Pulmonary artery endothelial cell (primary cell): ENCODE measurements around the gene PSMA2. TPM values are rescaled to one million over a fixed set of nuclear protein-coding genes. Genes with fewer than 3 reads are reported as not detected.

Experiments used
- DNase-seq: peaks from one replicate; pipeline ENCODE4 v3.0.0-alpha.2; 2011; ENCODE audit warnings: low read depth, low spot score
- total RNA-seq: library from RNA; depleted of rRNA; stranded (reverse); fragments of >200 nt; gene quantifications from 2 replicates; pipeline ENCODE4 v1.2.3, GENCODE V29; 2014

The PSMA2 gene
- total RNA-seq, 1 donor from 2014 or later: 101 TPM

DNA sequence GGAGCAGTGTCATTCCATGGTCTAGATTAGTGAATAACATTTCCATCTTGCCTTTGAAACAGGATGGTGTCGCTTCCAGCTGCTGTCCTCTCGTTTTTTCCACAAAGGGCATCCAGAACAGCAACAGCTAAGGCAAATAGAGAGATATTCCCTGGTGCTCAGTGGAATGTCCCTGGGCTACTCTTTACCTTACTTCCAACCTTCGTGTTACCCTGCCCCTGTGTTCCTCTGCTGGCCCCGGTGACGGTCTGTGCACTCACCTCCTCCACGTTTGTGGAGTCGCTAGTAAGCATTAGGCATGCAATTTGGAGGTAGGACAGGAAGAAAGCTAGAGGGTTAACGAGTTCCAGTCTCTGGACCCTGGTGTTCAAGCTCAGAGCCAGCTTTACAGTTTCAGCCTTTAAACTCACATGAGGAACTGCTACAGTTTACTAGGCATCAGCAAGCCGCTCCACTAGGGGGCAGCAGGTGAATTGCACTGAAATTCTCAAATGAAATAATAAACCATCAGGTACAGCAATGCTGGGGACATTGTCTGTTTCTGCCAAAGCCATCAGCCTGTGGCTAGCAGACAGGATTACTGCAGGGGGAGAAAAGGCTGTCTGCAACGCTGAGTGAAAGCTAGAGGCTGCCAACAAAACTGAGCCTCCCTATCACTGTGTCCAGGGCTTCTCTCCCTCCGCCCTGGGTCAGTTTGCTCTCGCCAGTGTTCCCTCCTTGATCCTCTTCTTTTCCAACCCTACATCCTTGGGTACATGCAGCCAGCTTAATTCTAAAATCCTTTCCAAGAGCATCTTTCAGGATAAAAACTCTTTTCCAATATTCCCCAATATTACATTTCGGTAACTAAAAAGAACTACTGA lies 9.2 kb upstream of the PSMA2 start:
- peak; percentile 44 for DNase-seq

DNA sequence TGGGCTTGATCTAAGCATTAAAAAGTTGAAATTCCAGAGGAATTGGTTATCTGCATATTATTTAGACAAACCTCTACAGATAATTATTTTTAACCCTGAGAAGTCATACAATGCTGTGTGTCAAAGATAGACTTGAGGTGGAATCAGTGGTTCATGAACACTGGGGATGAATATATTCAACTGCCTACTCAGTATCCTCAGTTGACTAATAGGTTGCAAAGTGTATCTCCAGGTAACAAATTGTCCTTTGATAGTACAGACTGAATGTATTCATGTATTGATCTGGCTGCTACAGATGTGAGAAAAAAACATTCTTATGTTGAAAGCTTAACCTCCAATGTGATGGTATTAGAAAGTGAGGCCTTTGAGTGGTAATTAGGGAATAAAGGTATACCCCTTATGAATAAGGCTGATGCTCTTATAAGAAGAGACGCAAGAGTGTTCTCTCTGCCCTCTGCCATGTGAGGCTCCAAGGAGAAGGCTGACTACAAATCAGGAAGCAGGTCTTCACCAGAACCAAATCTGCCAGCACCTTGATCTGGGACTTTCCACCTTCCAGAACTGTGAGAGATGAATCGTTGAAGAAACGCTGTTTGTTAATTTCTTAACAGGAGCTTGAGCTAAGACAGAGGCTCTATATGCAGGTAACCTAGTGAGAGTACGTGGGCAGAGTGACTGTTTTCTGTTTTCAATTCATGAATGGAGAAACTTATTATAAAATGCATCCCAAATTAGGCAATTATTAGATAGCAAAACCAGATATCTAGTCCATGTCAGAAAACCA lies 7.7 kb upstream of the PSMA2 start:
- no peak for DNase-seq

DNA sequence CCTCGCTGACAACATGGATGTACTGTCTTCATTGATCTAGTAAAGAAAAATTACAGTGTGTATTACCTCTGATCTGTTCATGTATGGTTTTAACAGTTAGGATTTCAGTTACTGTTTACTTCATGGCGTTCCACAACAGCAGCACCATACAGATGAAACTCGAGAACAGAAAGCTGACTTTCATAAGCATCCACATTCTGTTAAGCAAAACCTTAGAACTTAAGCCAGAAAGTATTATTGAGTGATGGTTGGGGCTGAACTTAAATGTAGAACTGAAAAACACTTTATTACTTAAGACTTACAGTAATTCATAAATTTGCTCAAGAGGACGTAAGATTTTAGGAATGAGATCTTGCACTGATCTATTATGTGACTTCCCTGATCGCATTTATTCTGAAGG lies 3.9 kb upstream of the PSMA2 start:
- DNase-seq: no peak

DNA sequence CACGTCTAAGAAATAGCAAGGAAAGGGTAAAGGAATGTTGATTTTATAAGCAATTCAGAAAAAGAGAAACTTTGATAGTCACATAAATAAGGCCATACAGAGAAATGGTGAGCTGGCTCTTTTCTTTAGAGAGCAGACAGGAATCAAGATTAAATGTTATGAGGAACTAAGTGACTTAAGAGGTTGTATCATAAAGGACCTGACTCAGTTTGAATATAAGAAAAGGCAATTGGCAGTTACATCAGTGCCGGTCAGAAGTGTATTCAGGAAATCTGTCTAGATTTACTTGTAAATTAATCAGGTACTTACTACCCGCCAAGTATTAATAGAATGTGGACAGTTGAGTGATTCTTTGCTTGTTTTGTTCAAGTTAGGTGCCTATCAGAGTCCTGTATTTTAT lies 2.3 kb upstream of the PSMA2 start:
- DNase-seq: no peak

DNA sequence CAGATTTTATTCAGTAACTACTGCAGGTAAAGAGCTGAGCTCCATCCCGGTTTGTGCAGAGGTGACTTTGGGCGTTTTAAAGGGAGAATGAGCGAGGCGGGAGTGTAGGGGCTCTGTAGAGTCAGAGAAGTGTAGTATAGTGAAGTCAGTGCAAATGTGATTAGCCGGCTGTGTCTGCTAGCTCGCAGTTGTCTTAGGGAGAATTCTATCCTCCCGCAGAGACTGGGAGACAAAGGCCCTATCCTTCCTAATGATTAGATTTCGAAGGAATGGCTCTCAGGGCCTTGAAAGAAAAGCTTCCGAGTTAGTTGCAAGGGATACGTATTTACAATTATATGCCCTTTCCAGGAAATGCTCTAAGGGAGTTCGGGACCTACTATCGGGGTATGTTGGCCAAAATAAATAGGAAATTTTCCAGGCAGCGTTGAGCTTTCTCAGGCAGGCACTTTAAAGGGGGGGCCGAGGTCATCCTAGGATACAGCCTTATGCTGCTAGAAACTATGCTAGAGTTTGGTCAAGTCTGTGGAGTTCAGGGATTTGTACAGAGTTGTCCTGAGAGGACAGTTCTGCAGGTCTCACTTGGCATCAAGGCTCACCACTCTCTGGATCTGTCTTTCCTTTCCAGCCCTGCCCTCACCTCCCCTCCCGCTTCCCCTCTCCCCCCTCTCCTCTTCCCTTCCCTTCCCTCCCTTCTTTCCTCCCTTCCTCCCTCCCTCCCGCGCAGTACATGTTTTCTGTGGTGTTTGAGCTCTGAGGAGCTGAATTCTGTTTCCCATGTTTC lies 1.0 kb upstream of the PSMA2 start:
- DNase-seq: no peak

DNA sequence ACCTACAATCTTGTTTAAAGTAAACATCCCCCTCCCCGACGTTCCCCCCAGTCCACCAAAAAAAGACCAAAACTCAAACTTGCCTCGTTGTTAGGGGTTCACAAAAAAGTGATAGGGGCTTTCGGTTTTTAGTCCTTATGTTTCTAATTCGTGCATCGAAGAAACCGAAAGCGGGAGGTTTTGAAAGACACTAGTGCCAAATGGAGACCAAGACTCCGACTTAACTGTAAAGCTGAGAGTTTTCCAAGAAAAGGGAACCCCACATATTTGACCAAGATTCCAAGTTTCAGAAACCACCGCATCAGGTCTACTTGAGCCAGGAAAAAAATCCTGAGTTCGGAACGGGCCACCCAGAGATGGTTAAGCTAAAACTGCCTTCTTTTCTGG lies 534 bp downstream of the PSMA2 start:
- no peak for DNase-seq

DNA sequence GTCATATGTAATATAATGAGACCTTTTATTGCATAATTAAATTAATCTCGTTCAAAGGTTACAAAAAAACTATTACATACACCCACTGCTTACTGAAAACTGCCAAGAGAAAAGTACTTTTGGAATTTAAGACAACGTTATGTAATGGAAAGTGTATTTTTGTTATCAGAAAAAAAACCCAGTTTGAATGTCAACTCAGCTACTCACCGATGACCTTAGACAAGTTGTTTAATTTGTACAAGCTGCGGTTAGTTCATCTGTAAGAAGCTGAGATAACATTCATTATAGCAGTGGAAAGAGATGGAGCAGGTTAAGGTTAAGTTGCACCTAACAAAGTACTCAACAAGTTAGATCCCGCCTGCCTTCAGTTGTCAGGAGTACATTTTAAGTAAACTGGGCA lies 1.1 kb downstream of the PSMA2 start:
- DNase-seq: no peak

DNA sequence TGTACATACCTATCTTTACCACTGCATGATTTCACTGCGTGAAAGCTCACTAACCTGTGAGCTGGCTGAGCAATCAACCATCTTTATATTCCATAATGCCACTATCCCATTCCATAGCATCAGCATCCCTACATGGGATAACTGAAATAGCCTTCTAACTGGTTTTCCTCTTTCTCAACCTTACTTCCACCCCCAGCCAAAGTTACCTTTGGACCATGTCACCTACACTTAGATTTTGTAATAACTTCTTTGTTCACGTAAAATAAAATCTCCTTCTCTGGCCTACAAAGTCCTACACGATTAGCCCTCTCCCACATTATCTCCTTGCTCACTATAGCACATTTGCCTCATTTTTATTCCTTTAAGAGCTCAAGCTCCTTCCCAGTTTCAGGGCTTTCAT lies 2.5 kb downstream of the PSMA2 start:
- no peak for DNase-seq

DNA sequence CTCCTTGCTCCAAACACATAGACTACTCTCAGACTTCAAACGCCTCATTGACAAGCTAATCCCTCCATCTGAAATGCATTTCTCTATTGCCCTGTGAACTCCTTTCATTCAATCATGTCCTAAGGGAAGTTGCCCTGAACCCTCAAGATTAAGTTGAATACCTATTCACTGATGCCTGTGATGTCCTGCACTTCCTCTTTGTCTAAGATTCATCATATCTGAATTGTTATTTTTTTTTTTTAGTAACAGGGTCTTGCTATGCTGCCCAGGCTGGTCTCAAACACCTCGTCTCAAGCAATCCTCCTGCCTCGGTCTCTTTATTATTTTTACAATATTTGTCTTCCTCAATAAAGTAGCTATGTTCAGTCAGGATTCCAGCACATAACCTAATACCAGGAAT lies 3.2 kb downstream of the PSMA2 start:
- DNase-seq: no peak

DNA sequence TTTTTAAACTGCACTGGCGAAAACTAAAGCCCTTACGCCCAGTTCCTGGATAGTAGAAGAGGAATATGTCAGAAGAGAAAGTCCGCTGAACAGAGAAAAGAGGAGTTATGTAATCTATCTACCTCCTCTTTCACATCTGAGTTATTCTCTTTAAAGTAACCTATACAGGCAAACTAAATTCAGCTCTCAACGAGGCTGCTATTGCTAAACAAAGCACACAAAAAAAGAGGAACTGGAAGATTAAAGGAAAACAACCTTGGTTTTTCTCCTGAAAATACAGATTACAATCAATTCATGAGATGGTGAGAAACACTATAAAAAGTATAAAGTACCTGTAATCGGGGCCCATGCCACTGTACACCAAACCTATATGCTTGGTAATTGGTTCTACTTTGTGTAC lies 5.8 kb downstream of the PSMA2 start:
- no peak for DNase-seq

DNA sequence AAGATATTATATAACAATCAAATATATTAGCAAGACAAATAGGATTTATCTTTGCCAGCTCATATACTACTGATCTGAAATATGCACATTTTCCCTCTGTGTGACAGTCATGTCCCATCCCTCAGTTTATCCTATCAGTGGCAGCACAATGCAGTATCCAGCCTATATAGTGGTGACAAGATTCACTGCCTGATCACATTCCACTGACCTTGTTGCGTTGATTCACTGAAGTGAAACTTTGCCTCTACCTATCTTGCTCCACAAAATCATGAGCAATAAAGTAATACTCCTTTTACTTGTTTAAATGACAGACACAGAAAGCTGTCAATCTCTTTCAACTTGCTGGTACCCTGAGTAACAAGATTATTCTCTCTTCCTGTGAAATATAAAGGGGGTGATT lies 6.3 kb downstream of the PSMA2 start:
- no peak for DNase-seq

DNA sequence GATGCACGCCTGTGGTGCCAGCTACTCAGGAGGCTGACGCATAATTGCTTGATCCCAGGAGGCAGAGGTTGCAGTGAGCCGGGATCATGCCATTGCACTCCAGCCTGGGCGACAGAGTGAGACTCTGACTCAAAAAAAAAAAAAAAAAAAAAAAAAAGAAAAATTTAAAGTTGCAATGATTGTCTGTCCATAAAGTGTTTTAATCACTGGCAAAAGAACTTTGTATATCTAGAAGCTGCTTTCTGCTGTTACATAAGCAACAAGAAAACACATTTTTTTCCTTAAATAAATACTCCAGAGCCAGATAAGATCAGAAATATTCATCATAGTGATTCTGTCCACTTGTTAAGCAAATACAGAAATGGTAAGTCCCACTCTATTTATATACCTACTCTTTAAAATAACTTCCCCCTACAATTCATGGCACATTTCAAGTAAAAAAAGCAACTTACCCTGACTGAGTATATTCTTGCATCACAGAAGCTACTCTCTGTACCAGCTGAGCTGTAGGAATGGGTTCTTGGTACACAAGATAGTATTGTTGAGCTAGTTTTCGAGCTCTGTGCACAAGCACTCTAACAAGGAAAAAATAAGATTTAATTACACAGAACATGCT lies 7.6 kb downstream of the PSMA2 start:
- no peak for DNase-seq

DNA sequence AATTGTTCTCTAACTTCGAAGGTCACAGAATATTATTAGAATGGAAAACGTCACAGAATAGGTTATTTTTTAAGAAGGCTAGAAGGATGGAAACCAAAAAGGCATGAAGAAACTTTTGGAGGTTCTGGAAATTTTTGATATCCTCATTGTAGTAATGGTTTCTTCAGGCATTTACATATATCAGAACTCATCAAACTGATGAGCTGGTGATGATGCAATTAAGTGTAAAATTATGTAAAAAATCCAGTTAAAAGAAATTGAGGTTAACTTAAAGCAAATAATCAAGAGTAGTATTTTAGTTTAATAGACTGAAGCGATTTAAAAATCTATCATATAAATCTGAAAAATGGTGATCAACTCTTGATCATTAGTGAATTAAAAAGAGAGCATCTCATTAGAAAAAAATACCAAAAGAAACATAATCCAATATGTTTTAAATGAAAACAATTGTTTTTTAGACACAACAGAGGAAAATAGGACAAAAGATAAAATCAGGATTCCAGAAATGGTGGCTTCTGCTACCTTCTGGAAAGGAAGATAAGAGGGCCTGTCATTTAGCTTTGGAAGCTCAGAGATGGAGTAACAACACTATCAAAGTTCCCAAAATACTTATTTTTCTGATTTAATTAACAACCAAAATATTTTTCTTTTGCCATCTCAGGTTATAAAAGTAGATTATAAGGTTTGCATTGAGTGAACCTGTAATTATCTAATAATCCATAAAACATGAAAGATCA lies 9.8 kb downstream of the PSMA2 start:
- DNase-seq: no peak

DNA sequence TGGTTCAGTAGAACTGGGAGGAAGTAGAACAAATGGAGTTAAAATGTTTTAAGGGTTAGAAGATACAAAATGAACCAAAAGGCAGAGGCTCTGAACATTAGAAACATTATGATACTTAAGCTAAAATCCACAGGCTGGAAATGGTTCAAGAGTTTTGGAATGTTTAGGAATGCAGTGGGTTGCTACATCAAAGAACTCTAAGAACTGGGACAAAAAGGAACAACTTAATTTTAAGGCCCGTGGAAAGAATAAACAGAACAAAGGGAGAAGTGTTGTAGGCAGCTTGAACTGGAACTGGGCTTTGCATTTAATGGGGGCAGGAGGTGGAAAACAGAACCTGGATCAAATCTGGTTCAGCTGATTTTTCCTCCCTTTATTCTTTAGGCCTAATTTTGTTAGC lies 16.6 kb downstream of the PSMA2 start:
- no peak for DNase-seq

DNA sequence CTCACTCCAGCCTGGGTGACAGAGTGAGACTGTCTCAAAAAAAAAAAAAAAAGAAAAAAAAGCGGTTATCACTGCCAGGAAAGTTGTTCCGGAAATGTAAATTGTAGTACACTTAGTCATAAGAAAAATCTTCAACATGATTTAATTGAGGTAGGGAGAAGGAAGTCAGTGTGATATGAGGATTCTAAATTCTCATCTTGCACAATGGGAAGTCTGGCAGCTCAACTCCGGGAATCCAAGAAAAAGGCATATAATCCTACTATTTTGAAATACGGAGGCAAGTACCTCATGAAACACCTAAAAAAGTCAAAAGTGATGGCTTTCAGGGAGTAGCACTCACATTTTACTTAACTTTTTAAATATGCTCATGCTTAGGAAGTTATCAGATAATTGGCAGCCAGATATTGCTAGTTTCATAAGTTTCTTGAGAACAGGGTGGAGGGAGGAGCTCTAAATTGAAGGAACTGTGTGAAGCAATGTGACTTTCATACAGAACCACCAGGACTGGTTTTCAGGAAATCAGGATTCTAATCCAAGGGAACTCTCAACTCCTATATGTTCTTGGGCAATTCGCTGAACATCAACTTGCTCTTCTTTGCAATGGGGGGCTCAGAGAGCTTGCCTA lies 17.4 kb downstream of the PSMA2 start:
- DNase-seq: no peak

DNA sequence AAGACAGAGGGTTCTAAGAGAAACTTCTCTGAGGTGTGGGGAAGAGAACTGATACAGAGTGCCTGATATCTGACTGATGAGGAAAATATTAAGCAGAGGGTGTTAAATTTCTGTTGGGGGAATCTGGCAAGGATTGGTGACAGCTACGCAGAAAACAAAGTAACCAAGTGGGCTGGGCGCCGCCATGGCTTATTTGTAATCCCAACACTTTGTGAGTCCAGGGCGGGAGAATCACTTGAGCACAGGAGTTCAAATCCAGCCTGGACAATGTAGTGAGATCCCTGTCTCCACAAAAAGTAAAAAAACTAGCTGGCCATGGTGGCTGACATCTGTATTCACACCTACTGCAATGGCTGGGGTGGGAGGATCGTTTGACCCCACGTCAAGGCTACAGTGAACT lies 18.0 kb downstream of the PSMA2 start:
- DNase-seq: no peak

DNA sequence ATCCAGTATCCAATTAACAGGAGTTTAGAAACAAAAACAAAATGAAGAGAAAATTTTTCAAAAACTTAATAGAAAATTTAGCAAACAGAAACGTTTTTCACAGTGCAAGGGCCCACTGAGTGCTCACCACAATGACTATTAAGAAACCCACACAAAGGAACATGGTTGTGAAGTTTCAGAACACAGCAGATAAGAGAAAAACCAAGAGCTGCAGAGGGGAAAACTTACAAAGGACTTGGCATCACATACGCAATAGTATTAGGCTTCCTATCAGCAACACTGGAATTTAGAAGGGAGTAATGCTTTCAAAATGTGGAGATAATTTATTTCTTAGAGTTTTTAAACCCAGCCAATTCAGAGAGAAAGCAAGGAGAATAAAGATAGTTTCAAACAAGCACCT lies 18.4 kb downstream of the PSMA2 start:
- DNase-seq: no peak

DNA sequence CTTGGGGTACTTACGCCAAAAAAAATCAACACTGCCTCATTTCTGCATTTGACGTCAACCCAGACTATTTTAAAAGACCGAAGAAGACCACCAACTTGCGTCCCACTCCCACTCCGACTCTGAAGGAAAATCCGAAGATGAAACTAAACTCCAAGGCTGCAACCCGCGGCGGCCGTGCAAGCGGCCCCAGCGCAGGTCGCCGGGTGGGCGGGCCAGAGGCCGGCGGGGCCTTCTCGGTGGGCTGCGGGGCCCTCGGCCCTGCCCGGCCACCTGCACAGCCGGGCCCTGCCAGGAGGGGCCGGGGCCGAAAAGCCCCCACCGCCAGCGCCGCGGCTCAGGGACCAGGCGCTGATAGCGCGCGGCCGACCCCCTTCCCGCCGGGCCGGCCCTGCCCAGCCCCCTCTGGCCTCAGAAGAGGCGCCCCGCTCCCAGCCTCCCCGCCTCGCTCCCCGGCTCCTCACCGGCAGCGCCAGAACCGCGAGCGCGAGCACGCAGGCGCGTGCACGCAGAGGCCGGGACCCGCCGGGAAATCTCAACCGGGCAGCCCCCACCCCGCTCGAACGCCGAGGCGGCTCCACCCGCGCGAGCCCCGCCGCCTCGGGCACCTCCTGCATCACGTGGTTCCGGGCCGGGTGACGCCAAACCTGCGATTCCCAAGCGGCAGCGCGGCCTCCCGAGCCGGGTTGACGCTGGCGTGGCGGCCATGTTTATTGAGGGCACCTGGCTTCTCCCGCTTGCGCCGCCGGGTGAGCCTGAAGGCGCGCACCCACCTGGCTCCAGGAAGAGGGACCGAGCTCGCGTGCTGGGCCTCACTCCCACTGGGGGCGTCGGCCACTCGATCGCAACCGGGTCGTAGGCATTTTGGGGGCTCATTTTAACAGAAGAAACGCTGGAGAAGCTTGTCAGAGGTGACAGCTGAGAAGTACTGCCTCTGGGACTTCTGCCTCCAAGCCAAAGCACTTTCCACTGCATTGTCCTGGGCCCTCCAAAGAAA lies 20.2 kb downstream of the PSMA2 start, which contains the start of gene C7orf25:
Gene C7orf25 (minus strand): TSS at position 617 of the 994 bp plus-strand sequence. CDS start 1,170 bp downstream, outside the sequence.
- peak; percentile 79 for DNase-seq

DNA sequence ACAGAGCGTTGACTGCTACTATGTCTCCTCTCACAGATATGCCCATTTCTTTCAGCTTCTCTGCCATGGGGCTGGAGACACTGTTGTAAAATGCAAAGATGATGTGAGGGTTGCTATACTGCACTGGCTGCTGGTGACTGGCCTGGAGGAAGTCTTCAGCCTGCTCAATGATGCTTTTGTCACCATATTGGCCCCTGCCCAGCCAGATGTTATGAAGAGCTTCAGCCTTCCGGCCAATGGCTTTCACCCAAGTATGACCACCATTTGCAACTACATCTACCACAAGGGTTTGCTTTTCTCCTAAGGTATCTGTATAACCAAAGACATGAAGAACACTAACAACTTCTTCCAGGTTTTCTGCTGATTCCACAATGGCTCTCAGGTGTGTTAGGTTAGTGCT lies 21.7 kb downstream of the PSMA2 start:
- DNase-seq: no peak
